A204.1 (cell line): ENCODE measurements around the gene CS.
"Not testable (repeated sequence)": the region's sequence is repeated elsewhere in the genome, so short reads cannot be mapped to it uniquely, and the experiment has no call there.

Source experiments
- FAIRE-seq: peaks from 2 replicates; lab custom pipeline; 2012; peaks lifted over from hg19 to GRCh38; lab: Jason Lieb, UNC

Gene CS

GRCh38 chr12:56278905-56279304, 21.2 kb downstream of the CS start:
- no peak for FAIRE-seq

GRCh38 chr12:56274299-56274698, 25.8 kb downstream of the CS start:
- FAIRE-seq: no peak

DNA sequence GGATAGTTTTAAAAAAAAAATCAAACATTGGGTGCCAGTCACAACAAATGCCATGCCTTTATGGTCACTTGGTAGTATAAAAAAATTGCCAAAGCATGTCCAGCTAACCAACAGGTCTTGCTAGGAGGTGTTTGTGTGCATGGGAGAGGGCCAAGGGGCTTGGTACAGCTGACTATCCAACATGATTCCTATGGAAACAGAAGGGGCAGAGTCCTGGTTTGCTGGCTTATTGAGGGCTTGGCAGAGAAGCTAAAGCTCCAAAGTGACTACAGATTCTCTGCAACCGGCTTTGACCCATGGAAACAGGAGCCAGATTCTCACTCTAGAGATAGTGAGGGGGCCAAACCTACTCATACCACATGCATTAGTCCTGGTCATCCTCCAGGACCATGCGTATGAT, 27.7 kb downstream of the CS start:
- not testable (repeated sequence) for FAIRE-seq

DNA sequence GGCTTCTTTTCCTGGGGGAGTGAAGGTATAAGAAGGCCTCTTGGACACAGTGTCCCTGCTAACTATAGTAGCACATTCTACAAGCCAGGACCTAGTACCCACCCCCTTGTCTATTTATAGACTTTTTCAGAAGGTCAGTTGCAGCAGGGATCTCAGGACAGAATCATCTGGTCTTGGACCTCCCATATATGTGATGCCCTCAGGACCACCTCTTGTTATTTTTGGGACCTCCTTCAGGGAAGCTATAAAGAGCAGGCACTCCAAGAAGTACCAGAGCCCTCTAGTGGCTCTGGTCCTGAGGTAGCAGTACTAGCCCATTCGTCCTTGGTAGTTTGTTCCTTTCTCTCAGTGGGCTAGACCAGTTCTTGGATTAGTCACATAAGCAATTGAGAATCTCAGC, 29.1 kb downstream of the CS start:
- FAIRE-seq: no peak

- no peak for FAIRE-seq
Observed at GRCh38 chr12:56267443-56268071, 32.6 kb downstream of the CS start.

DNA sequence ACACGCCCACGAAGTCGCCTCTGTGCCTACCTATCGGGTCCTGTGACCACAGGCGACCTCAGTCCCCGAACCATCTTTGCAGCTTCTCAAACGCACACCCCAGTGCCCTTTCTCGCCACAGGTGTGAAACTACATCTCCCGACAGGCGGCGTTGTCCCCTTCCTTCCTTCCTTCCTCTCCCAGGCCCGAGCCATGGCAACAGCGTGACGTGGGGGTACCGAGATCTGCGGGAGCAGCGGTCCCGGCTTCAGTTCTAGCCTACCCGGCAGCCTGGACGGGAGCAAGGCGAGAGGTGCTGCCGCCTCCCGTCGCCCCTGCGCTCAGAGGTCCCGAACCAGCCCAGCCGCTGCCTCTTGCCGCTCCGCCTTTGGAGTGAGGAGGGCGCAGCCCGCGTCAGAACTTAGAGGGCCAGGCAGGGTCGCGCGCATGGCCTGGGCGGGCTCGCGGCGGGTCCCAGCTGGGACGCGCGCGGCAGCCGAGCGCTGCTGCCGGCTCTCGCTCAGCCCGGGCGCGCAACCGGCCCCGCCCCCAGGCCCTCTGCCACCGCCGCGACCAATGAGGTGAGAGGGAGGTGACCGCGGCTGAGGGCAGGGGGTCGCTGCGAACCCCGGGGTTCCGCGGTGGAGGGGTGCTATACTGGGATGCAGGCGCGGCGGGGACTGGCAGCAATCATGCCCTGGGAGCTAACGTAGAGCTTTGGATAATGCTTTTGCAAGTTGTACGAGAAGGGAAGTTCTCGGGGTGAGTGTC, 33.3 kb downstream of the CS start, which contains the start of gene COQ10A:
Gene COQ10A, plus strand, starts transcription at position 250 of the 750 bp plus-strand sequence. Its CDS starts 177 bp downstream, at position 427.
- no peak for FAIRE-seq

GRCh38 chr12:56266068-56266692, 34.0 kb downstream of the CS start:
- not testable (repeated sequence) for FAIRE-seq

- FAIRE-seq: not testable (repeated sequence)
Observed at GRCh38 chr12:56262955-56263354, 37.2 kb downstream of the CS start.

DNA sequence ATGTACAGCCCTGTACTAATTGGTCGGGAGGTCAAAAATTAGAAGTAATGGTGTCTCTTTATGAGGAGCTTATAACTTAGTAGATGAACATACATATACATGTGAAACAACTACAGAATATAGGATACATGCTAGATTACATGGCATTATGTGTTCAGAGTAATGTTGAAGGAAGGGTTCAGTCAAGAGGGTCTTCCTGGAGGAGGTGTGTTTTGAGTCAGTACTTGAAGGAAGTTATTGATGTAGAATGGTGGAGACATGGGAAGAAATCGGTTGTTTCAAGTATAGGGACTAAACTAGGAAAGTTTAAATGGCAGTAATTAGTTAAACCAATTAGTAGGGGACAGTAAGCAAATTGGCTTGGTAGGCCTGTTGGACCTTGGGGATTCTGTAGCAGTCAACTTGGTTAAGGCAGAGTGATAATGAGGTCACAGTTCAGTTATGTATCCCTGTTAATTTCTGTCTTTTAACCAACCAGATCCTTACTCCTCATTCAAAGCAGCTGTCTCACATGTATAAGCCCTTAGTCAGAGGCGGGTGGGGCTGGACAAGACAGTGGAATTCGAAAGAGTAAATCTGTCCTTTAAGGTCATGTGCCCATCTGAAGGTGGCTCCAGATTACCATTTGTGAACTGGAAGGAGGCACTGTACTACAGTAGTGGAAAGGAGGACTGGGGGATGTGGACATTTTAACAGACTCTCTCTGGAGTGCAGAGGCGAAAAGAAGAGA, 38.5 kb downstream of the CS start:
- FAIRE-seq: no peak

DNA sequence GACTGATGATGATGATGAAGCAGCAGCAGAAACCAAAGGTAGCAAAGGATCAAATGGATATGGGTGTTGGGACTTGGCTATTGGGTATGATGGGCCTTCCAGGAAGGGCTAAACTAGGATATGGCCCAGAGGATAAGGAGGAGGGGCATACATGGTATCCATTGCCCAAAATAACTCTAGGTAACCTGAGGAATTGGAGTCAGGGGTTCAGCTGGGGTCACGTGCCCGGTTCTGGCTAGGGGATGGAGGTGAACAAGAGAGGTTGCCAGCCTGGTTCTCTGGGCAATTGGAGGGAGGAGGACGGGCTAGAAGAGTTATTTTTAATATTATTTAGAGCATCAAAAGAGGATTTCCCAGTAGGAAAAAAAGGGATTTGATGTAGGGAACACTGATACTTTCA, 39.2 kb downstream of the CS start:
- no peak for FAIRE-seq

GRCh38 chr12:56260380-56260779, 39.8 kb downstream of the CS start:
- no peak for FAIRE-seq

DNA sequence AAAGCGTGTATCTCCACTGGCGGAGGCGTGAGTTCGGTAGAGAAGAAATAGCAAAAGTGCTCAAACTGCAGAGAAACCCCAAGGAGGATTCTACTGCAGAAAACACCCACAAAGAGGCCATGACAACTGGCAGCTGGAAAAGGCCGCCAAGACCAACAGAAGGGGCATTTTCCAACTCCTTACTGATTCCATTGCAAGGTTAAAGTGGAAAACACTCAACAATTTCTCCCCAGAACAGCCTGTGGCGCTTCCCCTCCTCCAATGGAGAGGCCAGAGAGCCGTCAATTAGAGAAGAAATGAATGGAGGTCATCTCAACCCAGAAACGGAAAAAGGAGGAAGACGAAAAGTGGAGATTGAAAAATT, 41.3 kb downstream of the CS start:
- no peak for FAIRE-seq

DNA sequence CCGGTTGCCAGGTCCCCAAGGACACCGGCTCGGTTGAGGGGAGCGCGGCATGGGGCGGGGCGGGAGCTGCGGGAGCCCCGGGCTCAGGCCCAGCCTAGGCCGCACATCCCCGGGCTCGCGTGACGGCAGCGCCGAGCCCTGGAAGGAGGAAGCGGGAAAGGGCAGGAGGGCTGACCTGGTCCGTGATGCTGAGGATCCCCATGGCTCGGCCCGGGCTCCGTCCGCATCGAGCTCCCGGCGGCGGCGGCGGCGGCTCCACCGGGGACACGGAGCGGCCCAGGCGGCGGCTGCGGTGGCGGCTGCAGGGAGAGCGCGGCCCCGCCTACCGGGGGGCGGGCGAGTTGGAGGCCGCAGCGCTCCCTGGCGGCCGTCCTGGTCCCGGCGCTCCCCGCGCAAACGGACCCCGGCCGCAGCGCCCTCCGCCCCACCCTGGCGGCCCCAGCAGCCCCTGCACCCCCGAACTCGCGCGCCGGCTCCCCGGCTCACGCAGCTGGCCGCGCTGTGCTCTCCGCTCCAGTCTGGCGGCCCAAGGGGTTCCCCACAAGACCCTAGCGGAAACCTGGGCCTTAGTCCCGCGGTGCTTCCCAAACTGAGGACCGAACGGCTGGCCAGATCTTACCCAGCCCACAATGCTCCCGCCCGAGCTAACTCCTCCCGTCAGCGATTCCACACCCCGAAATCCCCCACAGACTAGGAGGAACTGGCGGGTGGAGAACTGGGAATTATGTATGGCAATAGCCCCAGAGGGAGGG, 41.9 kb downstream of the CS start, which contains the start of gene ANKRD52:
Gene ANKRD52, minus strand, starts transcription at position 317 of the 752 bp plus-strand sequence. Its CDS starts 115 bp downstream, at position 202.
- no peak for FAIRE-seq

DNA sequence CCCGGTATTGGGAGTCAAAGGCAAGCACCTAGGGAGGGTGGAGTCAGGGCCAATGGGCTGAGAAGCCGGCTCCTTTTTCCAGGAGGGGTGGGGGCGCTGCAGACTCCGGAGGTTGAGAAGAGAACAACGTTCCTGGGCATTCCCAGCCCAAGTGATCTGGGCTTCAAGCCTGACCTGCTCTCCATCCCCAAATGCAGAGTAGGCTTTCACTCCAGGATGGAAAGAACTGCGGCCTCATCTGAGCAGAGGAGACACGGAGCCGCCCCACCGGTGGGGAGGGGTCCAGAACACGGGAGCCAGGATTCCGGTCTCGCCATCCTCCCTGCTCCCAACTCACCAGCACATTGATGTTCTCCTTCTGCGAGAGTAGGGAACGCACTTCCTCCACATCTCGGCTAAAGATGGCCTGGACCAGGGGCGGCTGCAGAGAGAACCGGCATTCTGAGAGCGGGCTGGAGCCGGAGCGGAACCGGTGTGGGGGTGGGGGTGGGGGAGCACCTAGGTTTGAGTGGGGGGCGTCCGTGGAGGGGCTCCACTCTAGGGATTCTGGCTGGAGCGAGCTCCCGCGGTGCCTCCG, 42.6 kb downstream of the CS start:
- no peak for FAIRE-seq

DNA sequence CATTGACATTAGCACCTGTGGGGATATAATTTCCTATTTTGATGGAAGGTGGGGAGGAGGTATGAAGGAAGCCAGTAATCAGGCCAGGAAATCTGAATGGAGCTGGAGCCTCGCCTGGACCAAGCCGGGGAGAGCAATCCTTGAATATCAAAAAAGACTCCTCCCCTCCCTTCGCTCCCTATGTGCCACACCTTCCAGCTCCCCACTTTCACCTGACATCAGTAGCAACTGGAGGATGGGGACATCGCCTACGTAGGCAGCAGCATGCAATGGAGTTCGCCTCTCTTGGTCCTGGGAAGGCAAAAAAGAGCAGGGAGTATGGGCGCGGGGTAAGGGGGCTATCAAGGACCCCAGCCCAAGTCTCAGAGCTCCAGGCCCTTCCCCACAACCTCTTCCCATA, 43.1 kb downstream of the CS start:
- FAIRE-seq: no peak

DNA sequence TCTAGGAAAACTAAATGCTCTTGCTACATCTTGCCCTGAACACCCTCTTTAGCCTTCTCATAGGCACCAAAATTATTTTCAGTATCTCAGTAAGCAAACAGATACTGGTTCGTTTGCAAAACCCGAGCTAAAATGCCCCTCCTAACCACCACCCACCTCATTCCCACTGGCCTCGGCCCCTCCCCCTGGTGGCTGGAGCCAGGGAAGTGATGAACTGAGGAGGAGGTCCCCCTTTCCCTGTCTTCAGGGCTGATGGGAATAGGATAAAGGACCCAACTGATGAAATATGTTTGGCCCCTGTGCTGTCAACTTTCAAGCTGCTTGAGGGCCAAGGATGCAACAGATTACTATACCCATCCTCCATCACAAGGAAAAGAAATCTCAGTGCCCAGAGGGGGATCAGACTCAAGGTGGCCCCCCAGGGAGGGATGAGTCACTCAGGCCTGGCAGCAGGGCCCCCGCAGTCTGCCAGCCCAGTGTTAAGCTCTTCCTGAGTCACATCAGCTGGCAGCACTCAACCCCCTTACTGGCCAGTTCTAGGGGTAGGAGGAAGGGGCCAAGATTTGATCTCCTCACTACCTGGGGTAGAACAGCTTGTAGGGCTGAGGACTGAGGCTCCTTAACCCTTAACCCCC, 43.7 kb downstream of the CS start:
- no peak for FAIRE-seq

DNA sequence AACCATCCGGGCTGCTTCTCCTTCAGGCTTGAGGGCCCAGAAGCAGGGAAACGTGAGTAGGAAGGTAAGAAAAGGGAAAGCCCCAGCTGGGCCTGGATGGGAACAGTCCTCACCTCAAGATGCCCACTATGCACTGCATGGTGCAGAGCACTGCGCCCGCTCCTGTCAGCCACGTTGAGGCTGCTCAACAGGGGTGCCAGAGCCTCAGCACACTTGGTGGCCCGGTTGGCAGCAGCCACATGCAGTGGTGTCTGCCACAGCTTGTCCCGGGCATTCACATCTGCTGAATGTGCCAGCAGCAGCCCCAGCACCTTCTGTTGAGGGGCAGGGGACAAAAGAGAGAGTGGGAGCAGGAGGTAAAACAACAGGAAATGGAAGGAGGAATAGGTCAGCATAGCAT, 44.5 kb downstream of the CS start:
- no peak for FAIRE-seq

DNA sequence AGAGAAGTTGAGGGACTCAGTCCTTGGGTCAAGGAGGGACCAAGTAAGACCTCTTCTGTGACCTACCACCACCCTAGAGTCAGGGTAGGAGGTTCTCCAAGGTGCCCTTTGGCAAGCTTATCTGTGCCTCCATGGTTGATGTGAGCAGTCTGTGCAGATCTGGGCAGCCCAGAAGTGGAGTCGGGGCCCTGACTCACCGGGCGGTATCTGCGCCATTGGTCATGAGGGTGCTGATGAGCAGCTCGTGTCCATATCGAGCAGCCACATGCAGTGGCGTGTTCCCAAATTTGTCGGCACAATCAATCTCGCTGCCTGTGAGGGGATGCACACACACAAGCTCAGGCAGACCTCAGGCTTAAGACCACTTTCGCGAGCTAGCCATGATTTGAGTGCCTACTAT, 47.0 kb downstream of the CS start:
- no peak for FAIRE-seq

DNA sequence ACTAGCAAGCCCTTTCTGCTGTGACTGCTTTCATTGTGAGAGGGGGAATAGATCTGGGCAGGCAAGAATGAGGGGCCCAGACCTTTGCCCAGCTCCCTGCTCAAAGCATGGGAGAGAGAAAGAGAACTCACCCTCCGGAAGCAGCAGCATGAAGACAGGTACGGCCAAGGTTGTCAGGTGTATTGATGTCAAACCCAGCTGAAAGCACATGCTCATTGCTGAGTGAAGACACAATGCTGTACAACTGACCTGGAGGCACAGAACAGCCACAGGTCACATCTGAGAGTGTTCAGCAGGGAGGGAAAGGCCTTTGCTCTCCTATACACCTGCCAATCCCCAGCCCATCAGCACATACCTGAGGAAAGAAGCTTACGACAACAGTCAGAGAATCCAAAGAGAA, 47.5 kb downstream of the CS start:
- FAIRE-seq: no peak

DNA sequence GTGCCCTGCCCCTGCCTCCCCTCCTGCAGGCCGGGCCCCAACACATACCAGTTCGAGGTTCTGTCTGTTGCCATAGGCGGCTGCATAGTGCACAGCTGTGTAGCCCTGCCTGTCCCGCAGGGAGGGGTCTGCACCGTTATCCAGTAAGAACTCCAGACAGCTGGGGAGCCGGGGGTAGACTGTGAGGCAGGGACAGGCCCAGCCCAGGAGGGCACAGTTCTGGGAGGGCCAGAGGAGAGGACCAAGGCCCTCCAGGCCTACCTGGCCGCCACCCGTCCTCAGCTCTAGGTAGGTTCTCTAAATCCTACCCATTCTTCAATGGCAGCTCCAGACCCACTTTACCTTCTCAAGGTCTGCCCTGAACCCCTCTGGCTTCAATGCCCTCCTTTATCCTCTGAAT, 51.4 kb downstream of the CS start:
- no peak for FAIRE-seq

- no peak for FAIRE-seq
Observed at GRCh38 chr12:56247923-56248322, 52.2 kb downstream of the CS start.
